Endodermal cell (in vitro differentiated cells): ENCODE results near the gene POLR2M. TPM values are rescaled to one million over a fixed set of nuclear protein-coding genes. Genes with fewer than 3 reads are reported as not detected.
A peak's percentile ranks its signal among the peaks of the same experiment; 100 is the strongest.

Experiments
- DNase-seq: peaks from one replicate; pipeline ENCODE4 v3.0.0-alpha.2; 2017
- H3K27ac ChIP-seq: 2 replicates; pipeline ENCODE4 v1.5.1; 2013; ENCODE audit warnings: mild to moderate bottlenecking, low read depth, low read length, moderate library complexity
- H3K27me3 ChIP-seq: 2 replicates; pipeline ENCODE4 v1.6.1; 2013; ENCODE audit warnings: mild to moderate bottlenecking, low read length, moderate library complexity; ENCODE audit not compliant: insufficient read depth, control insufficient read depth, poor library complexity, severe bottlenecking
- H3K36me3 ChIP-seq: 2 replicates; pipeline ENCODE4 v1.7.0; 2013; ENCODE audit warnings: mild to moderate bottlenecking, low read length, moderate library complexity; ENCODE audit not compliant: control insufficient read depth, insufficient read depth
- H3K4me1 ChIP-seq: one replicate; pipeline ENCODE4 v1.7.0; 2013; ENCODE audit warnings: low read length; ENCODE audit not compliant: control insufficient read depth, insufficient read depth
- H3K4me3 ChIP-seq: 2 replicates; pipeline ENCODE4 v1.5.1; 2013; ENCODE audit warnings: mild to moderate bottlenecking, low read length, moderate library complexity
- H3K9ac ChIP-seq: 2 replicates; pipeline ENCODE4 v1.6.1; 2013; ENCODE audit warnings: mild to moderate bottlenecking, low read length, moderate library complexity; ENCODE audit not compliant: poor library complexity, severe bottlenecking; ENCODE audit errors: extremely low read depth
- H3K9me3 ChIP-seq: 2 replicates; pipeline ENCODE4 v1.6.1; 2013; ENCODE audit warnings: mild to moderate bottlenecking, low read length, moderate library complexity; ENCODE audit not compliant: control insufficient read depth
- H3K27ac Mint-ChIP-seq: 2 replicates; pipeline ENCODE4 v1.8.0; 2020; ENCODE audit warnings: mixed read lengths
- H3K27me3 Mint-ChIP-seq: 2 replicates; pipeline ENCODE4 v1.8.0; 2021; ENCODE audit warnings: mild to moderate bottlenecking, mixed read lengths; ENCODE audit not compliant: insufficient read depth
- H3K36me3 Mint-ChIP-seq: 2 replicates; pipeline ENCODE4 v1.8.0; 2020; ENCODE audit warnings: low read depth, mixed read lengths
- H3K4me1 Mint-ChIP-seq: 2 replicates; pipeline ENCODE4 v1.8.0; 2020; ENCODE audit warnings: mixed read lengths
- H3K4me3 Mint-ChIP-seq: 2 replicates; pipeline ENCODE4 v1.8.0; 2020; ENCODE audit warnings: mild to moderate bottlenecking, moderate library complexity, mixed read lengths
- H3K9me3 Mint-ChIP-seq: 2 replicates; pipeline ENCODE4 v1.8.0; 2020; ENCODE audit warnings: mild to moderate bottlenecking, mixed read lengths
- WGBS, 2 experiments: methylation state at CpG; one replicate each; pipeline versions ENCODE4 v1.1.5 to v1.1.7; 2013; ENCODE audit warnings: missing lambda C conversion rate in 2 of 2, mixed read lengths in 1 of 2; ENCODE audit not compliant: insufficient coverage in 1 of 2, insufficient read length in 1 of 2; 5-methylcytosine and 5-hydroxymethylcytosine counted together
- total RNA-seq, 2 donors: library from RNA; stranded (reverse); fragmentation: NEBNext Ultra II Directional in 1 of 2; extraction: Animal tissue kit (Norgen Biotek cat#: 25700) in 1 of 2; gene quantifications; 2 replicates in 1 of 2; 3 replicates in 1 of 2; pipeline ENCODE4 v1.2.1, GENCODE V29; 2021
- TF ChIP-seq, protein P1 (sequence below): fragments of 200-600 bp; sonication (generic); conservative IDR thresholded peaks from 2 replicates; pipeline ENCODE4 v1.5.0; 2021; ENCODE audit warnings: antibody characterized with exemption, mild to moderate bottlenecking

The POLR2M gene
- total RNA-seq, 2 donors from 2014 or later, result 58.2 to 62.6 TPM

DNA sequence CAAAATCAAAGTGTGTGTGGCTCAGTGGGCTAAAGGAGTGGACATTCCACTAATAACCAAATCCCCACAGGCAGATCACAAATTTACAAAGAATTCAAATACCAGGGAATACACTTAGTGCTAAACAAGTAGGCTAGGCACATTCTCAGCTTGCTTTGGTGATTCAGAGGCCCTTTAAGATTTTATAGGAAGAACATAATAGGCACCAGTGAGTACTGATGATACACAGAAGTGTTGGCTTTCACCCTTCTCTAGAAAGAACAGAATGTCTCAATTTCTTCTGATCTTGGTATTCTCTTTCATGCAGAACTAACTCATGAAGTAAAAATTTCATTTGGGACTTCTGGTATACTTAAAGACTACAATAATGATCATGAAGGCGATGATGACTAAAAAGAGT lies 55.0 kb downstream of the POLR2M start:
- H3K36me3 Mint-ChIP-seq, result no peaks in the 10 kb centered on the region
- 100% methylated on average over 1 of the region's 1 CpG; no CpG with 5 or more reads in 1 of the 2 experiments for WGBS, 2 experiments
- no peaks in the 10 kb centered on the region for H3K27me3 ChIP-seq
- no peaks in the 10 kb centered on the region for H3K4me1 ChIP-seq
- H3K27ac ChIP-seq, result no peak overlapping the region
- no peaks in the 10 kb centered on the region for H3K27me3 Mint-ChIP-seq
- H3K4me1 Mint-ChIP-seq, result no peaks in the 10 kb centered on the region
- no peak for DNase-seq
- no peaks in the 10 kb centered on the region for H3K9me3 Mint-ChIP-seq
- H3K27ac Mint-ChIP-seq, result no peak overlapping the region
- no peaks in the 10 kb centered on the region for H3K36me3 ChIP-seq
- TF ChIP-seq, protein P1, sequence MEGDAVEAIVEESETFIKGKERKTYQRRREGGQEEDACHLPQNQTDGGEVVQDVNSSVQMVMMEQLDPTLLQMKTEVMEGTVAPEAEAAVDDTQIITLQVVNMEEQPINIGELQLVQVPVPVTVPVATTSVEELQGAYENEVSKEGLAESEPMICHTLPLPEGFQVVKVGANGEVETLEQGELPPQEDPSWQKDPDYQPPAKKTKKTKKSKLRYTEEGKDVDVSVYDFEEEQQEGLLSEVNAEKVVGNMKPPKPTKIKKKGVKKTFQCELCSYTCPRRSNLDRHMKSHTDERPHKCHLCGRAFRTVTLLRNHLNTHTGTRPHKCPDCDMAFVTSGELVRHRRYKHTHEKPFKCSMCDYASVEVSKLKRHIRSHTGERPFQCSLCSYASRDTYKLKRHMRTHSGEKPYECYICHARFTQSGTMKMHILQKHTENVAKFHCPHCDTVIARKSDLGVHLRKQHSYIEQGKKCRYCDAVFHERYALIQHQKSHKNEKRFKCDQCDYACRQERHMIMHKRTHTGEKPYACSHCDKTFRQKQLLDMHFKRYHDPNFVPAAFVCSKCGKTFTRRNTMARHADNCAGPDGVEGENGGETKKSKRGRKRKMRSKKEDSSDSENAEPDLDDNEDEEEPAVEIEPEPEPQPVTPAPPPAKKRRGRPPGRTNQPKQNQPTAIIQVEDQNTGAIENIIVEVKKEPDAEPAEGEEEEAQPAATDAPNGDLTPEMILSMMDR, result no peak
- H3K9me3 ChIP-seq, result no peaks in the 10 kb centered on the region
- H3K4me3 Mint-ChIP-seq, result no peak overlapping the region
- H3K4me3 ChIP-seq, result no peak overlapping the region
- no peak overlapping the region for H3K9ac ChIP-seq

GRCh38 chr15:57762302-57762701 lies 55.8 kb downstream of the POLR2M start:
- H3K9ac ChIP-seq, result no peak overlapping the region
- no peaks in the 10 kb centered on the region for H3K36me3 ChIP-seq
- H3K9me3 Mint-ChIP-seq, result no peaks in the 10 kb centered on the region
- TF ChIP-seq, protein P1, result peak; percentile 54
- H3K36me3 Mint-ChIP-seq, result no peaks in the 10 kb centered on the region
- H3K9me3 ChIP-seq, result no peaks in the 10 kb centered on the region
- H3K27ac Mint-ChIP-seq, result no peak overlapping the region
- H3K27me3 ChIP-seq, result no peaks in the 10 kb centered on the region
- no peaks in the 10 kb centered on the region for H3K27me3 Mint-ChIP-seq
- H3K4me1 ChIP-seq, result no peaks in the 10 kb centered on the region
- no peak overlapping the region for H3K4me3 Mint-ChIP-seq
- H3K4me1 Mint-ChIP-seq, result no peaks in the 10 kb centered on the region
- 94 to 100% methylated on average over 2 to 4 of the region's 4 CpGs for whole genome bisulfite sequencing, 2 experiments
- H3K4me3 ChIP-seq, result no peak overlapping the region
- DNase-seq, result peak; percentile 62
- no peak overlapping the region for H3K27ac ChIP-seq

GRCh38 chr15:57763176-57763964 lies 56.9 kb downstream of the POLR2M start:
- Histone ChIP-seq H3K27me3 (no peaks in the 10 kb centered on the region), H3K9me3 (no peaks in the 10 kb centered on the region), H3K4me3 (no peak overlapping the region), H3K4me1 (no peaks in the 10 kb centered on the region), H3K27ac (no peak overlapping the region), H3K36me3 (no peaks in the 10 kb centered on the region), H3K9ac (no peak overlapping the region)
- Mint-ChIP-seq H3K27me3 (no peaks in the 10 kb centered on the region), H3K9me3 (no peaks in the 10 kb centered on the region), H3K4me3 (no peak overlapping the region), H3K27ac (no peak overlapping the region), H3K4me1 (no peaks in the 10 kb centered on the region), H3K36me3 (no peaks in the 10 kb centered on the region)
- 91 to 94% methylated on average over 3 to 5 of the region's 5 CpGs for WGBS, 2 experiments
- TF ChIP-seq, protein P1, result no peak
- DNase-seq, result no peak

Other genes with a start within 250 kb of the POLR2M start
- under 1 TPM; 0.22 to 0.33 TPM for gene MYZAP, start 114.8 kb upstream of the POLR2M start, total RNA-seq